Activated T-helper 1 cell treated with anti-CD3 and anti-CD28 coated beads, Interleukin-2, amount 50 U/mL, for 16 hours (primary cell): ENCODE results near the gene KHNYN.

ENCODE experiments used
- DNase-seq, 2 donors: peaks; one replicate each; pipeline ENCODE4 v3.0.0-alpha.2; 2020; ENCODE audit warnings: low read depth in 1 of 2, low spot score in 1 of 2

The KHNYN gene

DNA sequence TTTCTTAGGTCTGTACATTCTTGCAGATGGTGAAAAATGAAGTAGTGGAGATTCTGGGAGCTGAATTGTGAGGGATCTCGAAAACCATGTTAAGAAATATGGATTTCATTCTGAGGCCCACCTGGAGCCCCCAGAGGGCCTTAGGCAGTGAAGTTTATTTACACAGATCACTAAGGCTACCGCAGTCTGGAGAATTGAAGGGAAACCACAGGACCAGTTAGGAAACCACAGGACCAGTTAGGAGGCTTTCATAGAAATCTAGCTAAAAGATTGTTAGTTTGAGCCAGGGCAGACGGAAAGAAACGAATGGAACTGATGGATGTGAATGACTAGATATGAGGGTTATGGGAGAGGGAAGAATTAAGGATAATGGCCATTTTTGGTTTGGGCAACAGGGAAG, 7.5 kb upstream of the KHNYN start:
- no peak for DNase-seq

DNA sequence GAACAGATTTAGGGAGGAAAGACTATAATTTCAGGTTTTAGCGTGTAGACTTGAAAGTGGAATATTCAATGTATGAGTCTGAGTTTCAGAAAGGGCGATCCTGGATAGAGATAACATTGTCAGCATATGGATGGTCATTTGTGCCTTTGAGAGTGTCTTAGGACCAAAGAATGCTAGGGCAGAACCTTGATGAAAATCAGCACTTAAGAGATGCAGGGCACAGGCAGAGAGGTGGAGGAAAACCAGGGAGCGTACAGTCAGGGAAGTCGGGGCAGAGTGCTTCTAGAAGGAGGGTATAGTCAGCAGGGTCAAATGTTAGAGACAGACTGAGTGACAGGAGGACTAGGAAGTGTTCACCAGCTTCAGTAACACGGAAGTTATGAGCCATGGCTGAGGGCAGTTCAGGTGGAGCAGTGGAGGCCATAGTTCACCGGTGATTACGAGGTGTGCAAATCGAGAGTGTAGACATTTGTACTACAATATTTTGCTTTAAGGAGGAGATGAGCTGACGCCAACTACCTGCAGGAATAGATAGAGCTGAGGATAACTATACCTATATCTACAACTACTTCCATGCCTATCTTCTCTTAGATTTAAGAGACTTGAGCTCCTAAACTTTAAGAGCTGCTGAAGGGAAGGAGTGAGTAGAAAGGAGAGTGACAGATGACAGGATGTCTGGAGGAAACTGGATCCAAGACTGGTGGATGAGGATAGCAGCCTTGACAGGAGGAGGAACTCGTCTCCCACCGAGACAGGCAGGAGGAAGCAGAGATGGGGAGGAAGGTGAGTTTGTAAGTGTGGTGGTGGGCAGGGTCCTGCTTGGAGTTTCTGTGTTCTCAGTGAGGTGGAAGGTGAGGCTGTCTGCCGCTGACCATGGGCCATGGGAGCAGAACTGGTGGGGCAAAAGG, 6.8 kb upstream of the KHNYN start:
- DNase-seq = no peak

DNA sequence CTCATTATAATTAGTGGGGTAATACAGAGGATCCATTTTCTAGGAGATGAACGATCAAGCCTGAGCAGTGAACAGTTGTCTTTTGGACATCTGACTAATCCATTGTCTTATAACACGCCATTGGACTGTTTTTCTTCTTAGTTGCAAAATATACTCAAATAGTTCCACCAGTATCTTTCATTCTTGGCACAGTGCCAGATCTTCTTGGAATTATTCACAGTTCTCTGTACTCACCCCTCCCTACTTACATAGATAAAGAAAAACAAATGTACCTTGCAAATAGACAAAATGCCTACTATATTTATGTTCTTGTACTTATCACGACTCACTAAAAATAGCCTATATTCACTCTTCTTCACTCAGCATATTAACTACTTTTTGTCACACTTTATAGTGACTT, 4.0 kb upstream of the KHNYN start:
- DNase-seq = no peak

DNA sequence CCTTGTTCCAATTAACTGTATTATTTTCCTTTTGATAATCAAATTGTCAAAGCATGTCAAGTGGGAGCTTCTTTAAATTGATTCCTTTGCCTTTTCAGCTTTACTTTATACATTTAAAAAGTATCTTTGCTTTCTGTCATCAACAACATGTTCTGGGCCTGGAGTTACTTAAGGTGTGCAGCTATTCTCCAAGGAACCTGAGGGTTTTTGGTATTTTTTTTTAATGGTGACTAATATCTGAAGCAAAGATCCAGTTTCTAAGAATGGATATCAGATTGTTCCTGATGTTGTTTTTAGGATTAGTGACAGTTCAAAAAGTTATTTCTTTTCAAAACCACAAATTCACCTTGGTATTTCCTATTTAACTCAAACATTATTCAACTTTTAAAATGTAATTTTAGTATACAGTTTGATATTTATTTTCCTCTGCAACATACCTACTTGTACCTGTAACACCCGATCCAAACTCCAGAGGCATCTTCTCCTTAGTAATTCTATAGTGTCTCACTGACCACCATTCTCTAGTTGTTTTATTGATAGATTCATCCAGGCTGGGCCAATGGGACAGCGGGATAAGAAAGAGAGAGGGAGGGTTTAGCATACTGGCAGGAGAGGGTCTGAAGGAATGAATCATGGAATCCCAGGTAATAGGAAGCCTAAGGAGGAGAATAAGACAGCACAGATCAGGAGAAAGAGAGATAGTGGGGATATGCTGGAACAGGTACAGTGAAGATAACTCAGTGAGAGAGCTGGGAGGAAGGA, 3.4 kb upstream of the KHNYN start:
- DNase-seq = no peak

DNA sequence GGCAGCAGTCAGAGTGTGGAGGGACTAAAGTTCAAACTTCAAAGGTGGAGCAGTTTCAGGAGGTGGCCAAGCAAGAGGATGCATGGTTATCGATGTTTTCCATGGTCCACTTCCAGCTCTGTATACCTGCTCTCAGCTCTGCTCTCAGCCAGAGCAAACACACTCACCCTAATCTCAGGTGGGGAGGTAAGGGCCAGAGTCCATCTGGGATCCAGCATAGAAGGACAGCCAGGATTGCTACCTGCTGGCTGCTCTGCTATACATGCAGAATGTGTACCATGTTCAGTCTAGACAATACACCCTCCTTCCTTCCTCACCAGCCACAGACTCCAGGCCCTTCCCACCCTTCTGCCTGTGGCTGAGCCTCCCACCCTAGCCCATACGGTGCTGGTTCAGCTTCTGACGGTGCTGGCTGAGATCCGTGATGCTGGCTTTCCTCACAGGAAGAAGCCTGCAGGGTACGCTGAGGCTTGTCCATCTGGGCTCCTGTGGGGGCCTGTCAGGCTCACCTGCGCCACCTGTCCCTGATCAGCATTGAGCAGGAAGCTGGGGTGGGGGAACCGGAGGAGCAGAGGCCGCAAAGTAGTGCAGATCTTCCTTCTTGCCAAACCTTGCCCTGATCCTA, 2.7 kb upstream of the KHNYN start:
- no peak for DNase-seq

DNA sequence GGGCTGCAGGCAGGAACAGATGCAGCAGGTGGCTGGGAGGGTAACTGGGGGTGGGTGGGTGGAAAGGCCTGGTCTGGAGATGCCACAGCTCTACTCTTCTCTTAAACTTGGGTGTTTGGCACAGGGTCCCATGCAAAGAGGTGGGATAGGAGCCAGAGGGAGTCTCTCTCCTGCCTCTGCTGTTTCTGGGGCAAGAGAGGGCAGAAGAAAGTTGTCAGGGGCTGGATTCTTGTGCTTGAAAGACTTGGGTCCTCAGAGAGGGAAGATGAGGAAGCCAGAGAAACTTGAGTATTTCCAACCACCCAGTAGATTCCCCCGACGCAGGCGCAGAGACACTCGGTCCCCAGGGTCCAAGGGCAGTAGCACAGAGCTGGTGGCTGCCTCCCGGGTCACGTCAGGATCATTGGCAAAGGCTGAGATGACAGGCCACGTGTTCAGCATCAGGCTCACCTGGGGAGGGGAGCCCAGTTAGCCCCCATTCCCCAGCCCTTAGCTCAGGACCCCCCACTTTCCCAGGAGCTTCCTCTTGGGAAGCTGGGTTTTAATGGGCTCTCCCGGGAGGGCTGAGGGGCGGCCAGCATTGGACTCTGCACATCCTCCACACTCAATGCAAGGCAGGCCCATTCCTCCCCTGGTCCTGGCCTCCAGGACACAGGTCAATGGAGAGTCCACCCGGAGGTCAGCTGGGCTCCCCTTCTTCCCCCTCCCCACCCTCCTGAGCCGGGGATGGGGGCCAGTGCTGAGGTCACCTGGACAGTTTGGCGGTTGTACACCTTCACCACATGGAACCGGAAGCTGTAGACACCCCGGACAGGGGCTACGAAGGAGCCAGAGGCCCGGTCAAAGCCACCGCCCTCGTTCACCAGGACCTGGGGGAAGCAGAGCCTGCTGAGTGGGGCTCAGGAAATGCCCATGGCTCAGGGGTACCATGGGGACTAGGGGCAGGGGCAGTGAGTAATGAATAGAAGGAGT, 1.9 kb upstream of the KHNYN start:
- DNase-seq = no peak

DNA sequence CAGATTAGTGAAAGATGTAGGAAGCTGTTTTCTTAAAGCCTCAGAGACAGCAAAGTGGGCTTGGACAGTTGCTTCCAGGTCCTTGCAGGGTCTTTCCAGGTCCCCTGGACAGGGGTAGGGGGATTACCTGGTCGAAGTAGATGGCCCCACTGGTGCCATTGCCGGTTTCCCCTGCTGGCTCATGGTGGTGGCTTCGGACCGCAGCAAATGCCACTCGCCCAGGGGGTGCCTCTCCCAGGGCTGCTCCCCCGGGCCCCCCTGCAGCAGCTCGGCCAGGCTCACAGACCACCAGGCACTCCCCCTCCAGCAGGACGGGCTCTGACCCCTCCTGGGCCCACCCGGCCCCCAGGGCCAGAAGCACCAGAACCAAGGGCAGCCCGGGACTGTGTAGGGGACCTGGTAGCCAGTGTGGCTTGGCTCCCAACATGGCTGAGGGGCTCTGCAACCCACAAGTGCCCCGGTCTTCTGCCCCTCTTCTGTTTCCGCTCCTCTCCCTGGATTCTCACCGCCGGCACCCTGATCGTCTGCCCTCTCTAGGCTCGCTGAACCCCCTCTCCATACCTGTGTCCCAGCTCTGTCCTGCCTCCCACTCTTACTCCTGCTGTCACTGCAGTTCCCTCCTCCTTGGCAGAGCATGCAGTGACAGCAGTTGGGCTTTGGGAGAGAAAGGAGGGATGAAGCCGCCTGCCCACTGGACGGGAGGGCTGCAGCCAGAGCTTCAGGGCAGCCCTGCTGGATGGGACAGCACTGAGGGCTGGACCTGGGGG, 943 bp upstream of the KHNYN start:
- no peak for DNase-seq

DNA sequence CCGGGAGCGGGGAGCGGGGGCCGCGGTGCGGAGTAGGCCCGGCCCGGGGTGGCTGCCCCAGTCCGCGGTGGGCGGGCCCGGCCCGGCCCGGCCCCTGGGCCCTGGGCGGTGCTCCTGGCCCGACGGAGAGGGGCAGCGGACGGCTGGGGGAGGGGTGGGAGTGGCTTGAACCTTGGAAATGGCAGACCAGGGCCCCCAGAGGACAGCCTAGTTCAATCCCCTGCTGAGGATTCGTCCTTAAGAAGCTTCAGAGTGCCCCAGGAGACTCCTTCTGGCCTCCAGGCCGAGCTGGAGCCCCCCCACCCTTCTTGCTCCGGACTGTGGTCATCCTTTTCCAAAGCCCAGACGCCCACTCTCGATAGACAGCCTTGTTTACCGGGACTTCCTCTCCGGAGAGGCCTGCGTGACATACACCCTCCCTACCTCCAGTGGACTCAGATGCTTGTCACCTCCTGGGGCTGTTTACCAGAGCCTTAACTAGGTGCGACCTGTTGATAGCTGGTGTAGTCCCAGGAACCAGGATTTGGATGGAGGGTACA, 458 bp downstream of the KHNYN start:
- DNase-seq = no peak

DNA sequence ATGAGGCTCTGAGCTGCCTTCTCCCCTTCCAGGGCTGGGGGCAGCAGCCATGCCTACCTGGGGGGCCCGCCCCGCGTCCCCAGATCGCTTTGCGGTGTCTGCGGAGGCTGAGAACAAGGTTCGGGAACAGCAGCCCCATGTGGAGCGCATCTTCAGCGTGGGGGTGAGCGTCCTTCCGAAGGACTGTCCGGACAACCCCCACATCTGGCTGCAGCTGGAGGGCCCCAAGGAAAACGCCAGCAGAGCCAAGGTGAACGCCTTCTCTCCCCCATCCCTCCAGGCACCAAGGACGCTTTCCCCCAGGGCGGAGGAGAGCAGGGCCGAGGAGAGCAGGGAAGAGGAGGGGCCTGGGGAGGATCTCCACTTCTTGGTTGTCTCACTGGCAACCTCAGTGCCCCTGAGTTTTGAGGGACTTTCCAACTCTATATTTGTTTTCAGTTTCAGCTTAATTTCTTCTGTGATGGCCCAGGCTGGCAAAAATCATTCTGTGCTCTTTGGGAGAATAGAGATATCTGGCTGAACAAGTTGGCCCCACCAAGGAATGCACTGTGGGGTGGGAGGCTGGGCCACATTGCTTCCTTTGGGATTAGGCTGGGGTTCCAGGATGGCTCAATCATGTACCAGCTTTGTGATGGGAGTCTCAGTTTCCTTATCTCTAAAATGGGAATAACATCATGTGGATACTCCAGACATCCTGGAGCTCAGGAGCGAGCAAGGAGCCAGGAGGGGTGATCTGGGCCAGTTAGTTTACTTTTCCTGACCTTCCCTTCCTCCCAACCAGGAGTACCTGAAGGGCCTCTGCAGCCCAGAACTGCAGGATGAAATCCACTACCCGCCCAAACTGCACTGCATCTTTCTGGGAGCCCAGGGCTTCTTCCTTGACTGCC, 1.2 kb downstream of the KHNYN start:
- peak in 1 of 2 donors; percentile 38 for DNase-seq

DNA sequence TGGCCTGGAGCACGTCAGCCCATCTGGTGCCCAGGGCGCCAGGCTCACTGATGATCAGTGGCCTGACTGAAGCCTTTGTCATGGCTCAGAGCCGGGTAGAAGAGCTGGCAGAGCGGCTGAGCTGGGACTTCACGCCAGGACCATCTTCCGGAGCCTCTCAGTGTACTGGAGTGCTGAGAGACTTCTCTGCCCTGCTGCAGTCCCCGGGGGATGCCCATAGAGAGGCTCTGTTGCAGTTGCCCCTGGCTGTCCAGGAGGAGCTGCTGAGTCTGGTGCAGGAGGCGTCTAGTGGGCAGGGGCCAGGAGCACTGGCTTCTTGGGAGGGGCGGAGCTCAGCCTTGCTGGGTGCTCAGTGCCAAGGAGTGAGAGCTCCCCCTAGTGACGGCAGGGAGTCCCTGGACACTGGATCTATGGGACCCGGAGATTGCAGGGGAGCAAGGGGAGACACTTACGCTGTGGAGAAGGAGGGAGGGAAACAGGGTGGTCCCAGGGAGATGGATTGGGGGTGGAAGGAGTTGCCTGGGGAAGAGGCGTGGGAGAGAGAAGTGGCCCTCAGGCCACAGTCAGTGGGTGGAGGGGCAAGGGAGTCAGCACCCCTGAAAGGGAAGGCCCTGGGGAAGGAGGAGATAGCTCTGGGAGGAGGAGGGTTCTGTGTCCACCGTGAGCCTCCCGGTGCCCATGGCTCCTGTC, 2.0 kb downstream of the KHNYN start:
- peak; percentile 68 to 81 for DNase-seq

DNA sequence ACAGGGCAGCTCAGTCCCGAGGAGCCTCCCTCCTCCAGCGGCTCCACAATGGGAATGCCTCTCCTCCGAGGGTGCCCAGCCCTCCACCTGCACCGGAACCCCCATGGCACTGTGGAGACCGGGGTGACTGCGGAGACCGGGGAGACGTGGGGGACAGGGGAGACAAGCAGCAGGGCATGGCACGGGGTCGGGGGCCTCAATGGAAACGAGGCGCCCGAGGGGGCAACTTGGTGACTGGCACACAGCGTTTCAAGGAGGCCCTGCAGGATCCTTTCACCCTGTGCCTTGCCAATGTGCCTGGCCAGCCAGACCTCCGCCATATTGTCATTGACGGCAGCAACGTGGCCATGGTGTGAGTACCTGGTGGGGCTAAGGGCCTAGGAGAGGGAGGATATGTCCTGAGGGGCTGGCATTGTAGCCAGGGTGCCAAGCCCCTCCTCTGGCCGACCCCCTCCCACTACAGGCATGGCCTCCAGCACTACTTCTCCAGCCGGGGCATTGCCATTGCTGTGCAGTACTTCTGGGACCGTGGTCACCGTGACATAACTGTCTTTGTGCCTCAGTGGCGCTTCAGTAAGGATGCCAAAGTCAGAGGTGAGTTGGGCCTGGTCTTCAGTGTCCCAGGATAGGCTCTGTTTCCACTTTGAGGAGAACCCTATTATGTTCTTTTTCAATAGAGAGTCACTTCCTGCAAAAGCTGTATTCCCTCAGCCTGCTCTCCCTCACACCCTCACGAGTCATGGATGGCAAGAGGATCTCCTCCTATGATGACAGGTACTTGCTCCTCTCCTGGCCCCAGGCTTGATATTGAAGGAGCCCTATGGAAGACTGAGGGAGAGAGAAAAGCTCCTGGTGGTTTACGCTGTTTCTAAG, 2.7 kb downstream of the KHNYN start:
- DNase-seq = no peak

DNA sequence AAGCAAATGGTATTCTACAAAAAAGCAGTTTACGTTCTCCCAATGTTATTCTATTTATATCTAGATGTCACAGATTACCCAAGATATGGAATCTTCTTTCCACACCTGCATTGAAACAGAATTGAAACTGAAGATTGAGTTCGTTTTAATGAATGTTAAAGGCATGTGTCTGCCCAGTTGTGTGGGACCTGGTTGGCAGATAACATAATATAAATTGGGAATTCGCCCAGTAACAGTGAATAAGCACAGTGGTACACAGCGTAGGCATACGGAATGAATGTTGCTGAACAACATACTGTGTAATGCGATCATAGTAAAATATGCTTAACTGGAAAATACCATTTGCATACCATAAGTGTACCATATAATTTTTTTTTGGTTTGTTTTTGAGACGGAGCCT, 4.3 kb downstream of the KHNYN start:
- no peak for DNase-seq

DNA sequence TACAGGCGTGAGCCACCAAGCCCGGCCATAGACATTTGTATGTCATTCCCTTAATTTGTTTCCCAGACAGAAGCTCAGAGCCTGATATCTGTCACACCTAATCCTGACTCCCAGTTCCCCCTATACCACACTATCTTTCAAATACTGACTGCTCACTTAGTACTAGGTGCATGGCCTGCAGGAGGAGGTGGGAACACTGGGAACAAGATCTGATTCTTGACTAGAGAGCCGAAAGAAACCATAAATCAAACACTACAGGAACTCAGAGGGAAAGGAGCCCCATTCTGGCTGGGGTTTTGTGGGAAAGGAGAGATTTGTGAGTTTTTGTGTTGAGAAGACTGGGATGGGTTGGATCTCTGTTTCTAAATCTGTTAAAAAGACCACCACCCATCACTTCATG, 4.9 kb downstream of the KHNYN start:
- no peak for DNase-seq

DNA sequence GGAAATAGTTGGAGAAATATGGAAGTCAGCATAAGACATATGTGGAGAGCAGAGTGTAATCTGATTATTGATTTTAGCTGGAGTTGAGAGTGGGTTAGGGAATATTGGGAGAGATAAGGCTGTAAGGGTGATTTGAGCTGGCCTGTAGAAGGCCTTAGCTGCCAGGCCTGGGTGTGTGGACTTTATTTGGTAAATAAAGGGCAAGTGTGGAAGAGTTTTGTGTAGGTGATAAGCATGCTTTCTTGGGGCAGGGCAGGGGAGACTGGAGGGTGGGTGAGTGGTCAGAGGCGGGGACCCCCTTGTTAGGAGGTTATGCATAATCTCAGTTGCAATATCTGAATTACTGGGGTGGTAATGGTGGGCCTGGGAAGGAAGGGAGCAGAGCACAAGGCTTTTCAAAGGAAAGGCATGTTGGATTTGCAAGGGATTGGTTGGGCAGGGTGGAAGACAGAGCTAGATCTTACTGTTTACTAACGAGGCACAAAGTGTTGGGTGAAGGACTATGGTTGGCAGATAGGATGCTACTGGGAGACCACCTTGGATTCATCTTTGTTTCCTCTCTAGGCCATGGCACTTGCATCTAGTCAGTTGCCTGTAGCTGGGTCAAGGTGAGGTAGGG, 5.5 kb downstream of the KHNYN start:
- DNase-seq = no peak

DNA sequence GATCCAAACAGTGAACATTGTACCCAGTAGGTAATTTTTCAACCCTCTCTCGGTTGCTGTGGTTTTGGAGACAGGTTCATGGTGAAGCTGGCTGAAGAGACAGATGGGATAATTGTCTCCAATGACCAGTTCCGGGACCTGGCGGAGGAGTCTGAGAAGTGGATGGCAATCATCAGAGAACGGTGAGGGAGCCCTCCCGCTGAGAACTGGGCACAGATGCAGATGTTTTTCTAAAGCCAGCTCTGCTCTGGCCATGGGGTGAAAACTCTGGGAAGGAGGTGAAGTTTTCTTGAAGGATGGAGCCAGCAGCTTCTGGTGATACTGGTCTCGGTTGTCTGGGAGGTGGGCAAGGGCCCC, 6.2 kb downstream of the KHNYN start:
- no peak for DNase-seq

DNA sequence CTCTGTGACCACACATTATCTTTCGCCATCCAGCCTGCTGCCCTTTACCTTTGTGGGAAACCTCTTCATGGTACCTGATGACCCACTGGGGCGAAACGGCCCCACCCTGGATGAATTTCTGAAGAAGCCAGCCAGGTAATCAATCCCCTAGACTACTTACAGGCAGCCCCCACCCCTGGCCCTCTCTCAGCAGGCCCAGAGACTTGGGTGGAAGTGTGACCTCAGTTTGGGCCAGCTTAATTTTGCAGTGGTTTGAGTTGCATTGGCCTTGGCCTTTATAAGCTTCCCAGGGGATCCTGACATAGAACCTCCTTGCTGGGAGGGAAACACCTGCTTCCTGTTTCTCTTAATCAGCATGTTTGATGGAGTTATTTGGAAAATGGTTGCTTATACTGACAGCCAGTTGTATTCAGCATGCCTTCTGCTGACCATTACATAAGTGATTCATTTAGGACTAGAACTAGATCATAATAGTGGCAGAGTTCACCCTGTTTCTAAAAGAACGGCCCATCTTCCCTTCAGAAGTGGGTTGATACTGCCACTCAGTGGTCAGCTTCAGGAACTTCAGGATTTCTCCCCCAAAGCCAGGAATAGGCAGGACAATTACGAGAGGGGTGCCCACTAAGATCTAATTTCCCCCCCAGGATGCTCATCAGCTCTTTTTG, 6.7 kb downstream of the KHNYN start:
- no peak for DNase-seq
